HG03095 (cell line): ENCODE data around the gene SLC35F3.
"Not testable (repeated sequence)": the region's sequence is repeated elsewhere in the genome, so short reads cannot be mapped to it uniquely, and the experiment has no call there.

Experiments
- ATAC-seq: cut with Tn5 transposase; IDR thresholded peaks from one replicate; pipeline ENCODE4 v1.9.1; 2021; ENCODE audit warnings: moderate library complexity; ENCODE audit not compliant: unreplicated experiment

SLC35F3 gene

DNA sequence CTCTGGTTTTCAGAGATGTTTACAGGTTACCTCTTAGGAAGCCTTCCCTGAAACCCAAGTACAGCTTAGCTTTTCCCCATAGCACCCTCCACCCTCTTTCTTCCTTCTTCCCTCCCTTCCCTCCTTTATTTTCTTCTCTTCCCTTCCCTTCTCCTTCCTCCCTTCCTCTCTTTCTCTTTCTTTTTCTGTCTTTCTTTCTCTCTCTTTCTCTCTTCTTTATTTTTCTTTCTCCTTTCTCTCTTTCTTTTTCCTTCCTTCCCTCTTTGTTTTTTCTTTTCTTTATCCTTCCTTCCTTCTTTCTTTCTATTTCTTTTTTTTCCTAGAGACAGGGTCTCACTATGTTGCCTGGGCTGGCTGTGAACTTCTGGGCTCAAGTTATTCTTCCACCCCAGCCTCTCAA is 231.6 kb downstream of the SLC35F3 start:
- ATAC-seq, result no peak

- no peak for ATAC-seq
Observed at GRCh38 chr1:234139966-234140365, 235.5 kb downstream of the SLC35F3 start.

DNA sequence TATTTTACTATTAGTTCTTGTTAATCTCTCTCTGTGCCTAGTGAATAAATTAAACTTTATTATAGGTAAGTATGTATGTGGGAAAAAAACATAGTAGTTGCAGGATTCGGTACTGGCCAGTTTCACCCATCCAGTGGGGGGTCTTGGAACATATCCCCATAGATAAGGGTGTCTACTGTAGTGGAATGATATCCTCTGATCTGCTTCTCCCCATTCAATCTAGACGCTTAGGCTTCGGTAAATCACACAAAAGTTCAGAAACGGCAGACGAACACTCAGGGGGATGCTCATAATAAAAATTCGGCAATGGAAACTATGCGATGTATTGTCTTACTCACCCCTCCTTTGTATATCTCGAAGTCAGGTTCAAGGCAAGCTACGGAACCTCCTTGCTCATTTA is 235.9 kb downstream of the SLC35F3 start:
- no peak for ATAC-seq

DNA sequence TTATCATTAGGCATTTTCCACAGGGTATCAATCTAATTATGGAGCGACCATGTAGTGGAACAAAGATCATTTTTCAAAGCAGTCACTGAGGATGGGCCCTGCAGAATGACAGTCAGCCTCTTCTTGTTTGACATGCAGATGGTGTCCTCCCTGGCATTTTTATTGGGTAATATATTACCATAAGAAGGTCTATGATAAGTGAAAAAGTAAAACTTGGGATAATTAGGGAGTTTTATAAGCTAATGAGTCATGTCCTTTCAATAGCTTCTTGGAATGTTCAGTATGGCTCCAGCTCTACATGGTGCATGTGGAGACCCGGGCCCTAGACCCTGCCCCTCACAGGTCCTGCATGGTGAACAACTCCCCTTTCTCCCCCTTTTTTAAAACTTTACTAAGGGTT is 236.5 kb downstream of the SLC35F3 start:
- no peak for ATAC-seq

- no peak for ATAC-seq
Observed at GRCh38 chr1:234143681-234144080, 239.2 kb downstream of the SLC35F3 start.

- ATAC-seq, result no peak
Observed at GRCh38 chr1:234144901-234145300, 240.4 kb downstream of the SLC35F3 start.

DNA sequence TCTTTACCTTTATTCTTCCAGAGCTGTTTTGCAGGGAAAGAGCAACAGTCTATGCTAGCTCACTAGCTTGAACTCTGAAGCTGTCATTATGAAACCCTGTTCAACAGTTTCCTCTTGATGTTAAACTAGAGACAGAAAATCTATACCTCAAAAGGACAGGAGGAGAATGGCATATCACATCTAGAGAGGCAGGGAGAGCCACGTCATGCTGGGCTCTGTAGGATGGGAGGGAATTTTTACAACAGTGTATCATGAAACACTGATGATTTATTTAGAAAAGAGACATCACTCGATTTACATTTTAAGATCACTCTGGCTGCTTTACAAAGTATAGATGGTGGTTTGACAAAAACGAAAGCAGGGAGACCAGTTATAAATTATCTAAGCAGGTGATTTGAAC is 243.9 kb downstream of the SLC35F3 start:
- ATAC-seq, result no peak

DNA sequence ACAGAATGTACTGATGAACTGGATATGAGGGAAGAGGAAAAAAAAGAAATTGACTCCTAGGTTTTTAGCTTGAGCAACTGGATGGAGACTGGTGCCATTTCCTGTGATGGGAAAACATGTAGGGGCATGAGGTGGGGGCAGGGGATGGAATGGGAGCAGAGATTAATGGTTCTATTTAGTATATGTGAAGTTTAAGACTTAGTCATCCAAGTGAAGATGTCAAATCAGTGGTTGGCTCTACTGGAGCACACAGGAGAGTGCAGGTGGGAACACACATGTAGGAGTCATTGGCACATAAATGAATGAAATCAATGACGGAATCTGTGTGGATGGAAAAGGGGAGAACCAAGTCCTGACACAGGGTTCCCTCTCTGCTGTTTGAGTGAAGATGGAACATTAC is 244.3 kb downstream of the SLC35F3 start:
- ATAC-seq, result no peak

DNA sequence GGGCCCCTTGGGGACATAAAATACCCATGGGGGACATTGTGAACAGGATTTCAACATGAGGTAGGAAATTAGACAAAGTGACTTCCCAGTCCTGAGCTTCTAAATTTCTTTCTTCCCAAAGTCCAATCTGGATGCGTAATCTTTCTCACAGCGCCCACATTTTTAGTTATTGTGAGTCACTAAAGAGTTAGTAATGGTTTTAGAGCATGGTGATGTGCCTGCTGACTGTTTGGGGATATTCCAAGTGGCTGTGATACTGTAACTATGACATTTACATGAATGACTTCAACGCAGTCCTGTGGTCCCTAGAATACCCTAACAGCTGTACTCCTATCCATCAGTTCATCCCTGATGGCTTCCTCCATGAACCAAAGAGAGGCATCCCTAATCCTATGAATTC is 244.7 kb downstream of the SLC35F3 start:
- no peak for ATAC-seq

DNA sequence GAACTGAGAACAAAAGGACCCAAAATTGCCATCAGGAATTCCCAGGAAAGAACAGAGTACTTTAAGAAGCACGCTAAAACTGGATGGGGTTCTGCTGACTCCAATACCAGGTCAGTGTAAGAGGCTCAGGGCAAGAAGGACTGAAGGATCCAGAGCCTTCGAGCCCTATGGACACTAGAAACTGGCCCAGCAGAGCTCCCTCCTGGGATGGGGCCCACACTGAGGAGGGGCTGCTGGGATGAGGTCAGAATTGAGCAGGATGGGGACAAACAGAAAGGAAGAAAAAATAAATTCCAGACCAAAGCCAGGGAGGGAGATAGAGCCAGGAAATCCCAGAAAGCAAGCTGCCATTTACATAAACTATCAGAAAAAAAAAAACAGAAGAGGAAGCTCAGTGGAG is 246.4 kb downstream of the SLC35F3 start:
- ATAC-seq, result no peak

- ATAC-seq, result not testable (repeated sequence)
Observed at GRCh38 chr1:234152344-234152743, 247.9 kb downstream of the SLC35F3 start.

GRCh38 chr1:234154320-234155251 is 250.1 kb downstream of the SLC35F3 start:
- no peak for ATAC-seq

GRCh38 chr1:234162661-234163060 is 258.2 kb downstream of the SLC35F3 start:
- ATAC-seq, result no peak

DNA sequence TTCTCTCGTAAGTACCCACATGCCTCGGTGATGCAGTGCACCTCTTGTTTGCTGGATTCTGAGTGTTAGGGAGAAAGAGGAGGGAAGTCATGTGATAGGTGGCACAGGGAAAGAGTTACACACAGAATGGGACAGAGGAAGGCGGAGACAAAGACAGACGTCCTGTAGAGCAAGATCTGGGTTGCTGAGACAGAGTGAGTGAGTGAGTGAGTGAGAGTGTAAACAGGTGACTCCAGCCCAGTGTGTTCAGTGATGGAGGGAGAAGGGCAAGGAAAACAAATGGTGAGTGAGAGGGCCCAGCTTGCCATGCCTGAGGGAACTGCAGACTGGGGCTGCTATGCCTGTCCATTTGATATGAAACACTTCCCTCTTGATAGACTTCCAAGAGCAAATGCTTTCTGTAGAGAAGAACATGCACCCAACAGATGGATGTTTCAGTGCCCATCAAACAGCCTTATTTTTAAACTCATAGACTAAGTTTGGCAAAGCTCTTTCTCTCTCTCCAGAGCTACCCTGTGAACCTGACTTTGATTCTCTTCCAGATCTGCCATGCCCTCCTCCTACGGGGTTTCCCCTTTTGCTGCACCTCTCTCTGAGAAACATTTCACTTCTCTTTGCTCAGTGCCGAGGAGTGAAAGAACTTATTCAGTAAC is 258.9 kb downstream of the SLC35F3 start:
- no peak for ATAC-seq

DNA sequence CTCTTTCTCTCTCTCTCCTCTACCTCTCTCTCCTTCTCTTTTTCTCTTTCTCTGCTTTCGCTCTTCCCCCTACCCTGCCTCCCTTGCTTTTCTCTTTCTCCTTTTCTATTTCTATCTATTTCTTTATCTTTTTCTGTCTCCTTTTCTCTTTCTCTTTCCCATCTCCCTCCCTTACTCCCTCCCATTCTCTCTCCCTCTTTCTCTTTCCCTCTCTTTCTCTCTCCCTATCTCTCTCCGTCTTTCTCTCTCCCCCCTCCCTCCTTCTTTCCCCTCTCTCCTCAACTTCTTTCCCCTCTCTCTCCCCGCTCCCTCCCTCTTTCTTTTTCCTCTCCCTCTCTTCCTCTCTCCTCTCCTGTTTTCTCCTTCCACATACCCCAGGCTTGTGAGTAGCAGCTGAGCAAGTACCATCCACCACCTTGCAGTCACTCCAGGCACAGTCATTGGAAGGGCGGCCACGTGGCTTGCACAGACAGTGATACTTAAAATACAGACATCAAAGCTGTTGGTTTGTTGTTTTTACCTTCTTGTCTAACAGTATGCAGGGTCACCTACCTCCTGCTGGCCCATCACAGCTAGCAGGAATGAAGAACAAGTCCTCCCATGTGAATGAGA is 259.7 kb downstream of the SLC35F3 start:
- ATAC-seq, result no peak

DNA sequence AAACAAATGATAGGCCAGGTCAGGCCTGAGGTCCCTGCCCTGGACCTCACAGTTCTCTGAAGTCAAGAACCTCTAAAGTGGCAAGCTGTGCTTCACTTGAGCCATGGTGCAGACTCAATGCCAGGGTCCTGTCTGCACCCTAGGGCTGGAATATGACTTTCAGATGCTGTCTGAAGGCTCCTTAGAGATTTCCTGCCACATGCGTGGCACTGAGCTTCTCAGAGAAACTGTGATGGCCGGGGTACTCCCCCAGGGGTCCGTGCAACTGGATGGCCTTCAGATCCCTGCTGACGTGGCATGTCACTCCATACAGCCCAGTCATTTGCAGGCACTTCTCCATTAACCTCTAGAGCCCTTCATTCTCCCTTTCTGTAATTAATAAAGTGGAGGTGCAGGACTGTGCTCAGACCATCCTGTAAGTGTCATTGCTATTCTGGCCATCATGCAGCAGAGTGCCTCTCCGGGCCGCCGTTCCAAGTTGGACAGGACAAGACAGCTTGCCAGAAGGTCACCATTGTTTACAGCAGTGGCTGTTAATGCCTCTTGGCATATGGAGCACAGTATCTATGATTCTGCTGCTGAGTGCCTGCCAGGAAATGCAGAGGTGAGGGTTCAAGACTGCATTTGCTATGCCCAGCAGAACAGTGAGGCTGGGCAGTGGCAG is 263.7 kb downstream of the SLC35F3 start:
- no peak for ATAC-seq

DNA sequence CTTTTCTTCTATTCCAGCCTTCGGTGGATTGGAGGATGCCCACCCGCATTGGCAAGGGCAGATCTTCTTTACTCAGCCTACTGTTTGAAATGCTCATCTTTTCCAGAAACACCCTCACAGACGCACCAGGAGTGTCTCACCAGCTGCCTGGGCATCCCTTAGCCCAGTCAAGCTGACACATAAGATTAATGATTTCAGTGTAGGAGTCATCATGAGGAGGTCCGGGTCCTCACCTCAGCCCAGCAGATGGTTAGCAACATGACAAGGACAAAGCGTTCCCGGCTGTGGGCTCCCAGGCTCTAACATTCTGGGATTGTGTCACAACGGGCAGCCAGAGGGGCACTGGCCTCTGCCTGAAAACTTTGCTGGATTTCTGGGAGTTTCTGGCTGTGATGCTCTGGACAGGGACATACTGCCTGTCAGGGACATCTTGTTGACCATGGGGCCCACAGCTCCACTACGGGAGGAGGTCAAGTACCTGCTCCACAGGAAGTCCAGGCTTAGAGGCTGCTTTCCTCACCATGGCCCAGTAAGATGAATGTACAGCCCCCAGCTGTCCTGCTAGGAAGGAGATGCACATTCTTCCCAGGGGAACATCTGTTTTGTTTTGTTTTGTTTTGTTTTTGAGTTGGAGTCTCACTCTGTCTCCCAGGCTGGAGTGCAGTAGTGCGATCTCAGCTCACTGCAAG is 264.8 kb downstream of the SLC35F3 start:
- no peak for ATAC-seq

DNA sequence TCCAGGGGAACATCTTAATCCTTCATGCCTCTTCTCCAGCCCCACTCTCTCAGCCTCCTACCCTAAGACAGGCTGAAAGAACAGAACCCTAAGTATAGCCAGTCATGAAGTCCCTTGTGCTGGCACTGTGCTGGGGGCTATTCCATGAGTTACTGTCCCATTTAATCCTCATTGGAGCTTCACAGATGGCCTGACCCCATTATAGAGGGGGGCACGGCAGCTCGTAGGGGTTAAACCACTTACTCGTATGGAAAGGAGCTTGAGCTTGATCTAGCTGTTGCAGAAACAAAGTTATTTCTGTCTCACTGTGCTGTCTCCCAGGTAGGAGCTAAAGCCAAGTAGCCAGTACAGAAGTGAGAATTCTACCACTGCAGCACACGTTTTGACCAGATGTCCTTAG is 265.6 kb downstream of the SLC35F3 start:
- no peak for ATAC-seq

DNA sequence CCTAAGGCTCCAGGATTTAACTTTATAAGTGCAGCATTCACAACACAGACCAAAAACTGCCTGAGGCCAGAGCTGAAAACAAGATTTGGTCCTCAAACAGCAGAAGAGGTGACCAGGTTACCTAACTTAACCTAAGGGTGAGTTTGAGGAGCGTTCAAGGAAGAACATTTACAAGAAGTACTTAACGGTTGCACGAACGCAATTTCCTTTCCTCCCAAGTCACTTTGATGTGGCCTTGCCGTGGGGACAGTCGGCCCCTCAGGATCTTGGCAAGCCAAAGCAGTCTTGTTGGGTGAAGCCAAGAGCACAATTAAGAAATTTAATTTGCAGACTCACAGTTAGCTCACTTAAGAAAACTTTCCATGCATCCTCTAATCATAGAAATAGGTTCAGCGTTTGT is 266.1 kb downstream of the SLC35F3 start:
- no peak for ATAC-seq

DNA sequence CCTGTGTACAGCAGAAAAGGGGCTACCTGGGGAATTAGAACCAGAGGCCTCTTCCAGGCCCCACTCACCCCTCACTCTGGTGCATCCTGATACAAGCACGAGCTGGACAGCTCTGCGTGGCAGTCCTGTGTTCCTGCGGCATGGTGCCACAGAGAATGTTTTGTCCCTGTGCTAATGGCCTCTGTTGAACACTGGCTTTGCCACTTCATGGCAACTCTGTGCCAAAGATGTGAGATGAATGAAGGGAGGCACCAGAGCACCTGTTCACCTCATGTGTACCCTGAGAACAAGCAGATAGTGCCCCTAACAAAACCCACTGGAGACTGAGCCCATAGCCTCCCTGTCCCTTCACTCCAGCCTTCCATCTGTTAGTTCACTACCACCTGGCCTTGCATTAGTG is 269.5 kb downstream of the SLC35F3 start:
- no peak for ATAC-seq

- ATAC-seq, result no peak
Observed at GRCh38 chr1:234175363-234175762, 270.9 kb downstream of the SLC35F3 start.
